ENCODE results near the gene METTL2B. TPM values are rescaled to one million over a fixed set of nuclear protein-coding genes. Genes with fewer than 3 reads are reported as not detected.
"Not testable (repeated sequence)": the region's sequence is repeated elsewhere in the genome, so short reads cannot be mapped to it uniquely, and the experiment has no call there.

METTL2B gene
- polyA plus RNA-seq, 4 donors, result 7.4 to 21.3 (median 11.2) TPM

DNA sequence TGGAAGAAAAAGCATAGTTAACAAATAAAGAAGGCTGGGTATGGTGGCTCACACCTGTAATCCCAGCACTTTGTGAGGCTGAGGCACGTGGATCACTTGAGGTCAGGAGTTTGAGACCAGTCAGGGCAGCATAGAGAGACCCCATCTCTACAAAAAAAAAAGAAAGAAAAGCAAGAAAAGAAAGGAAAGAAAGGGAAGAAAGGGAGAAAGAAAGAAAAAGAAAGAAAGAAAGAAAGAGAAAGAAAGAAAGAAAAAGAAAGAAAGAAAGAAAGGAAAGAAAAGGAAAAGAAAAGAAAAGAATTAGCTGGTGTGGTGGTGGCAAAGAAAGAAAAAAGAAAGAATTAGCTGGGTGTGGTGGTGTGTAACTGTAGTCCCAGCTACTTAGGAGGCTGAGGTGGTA, 24.0 kb upstream of the METTL2B start:
- no peak overlapping the region for H3K4me3 ChIP-seq (ENCODE audit: low read depth in 1 of 3, low read length in 3 of 3)
- DNase-seq (no peak), FAIRE-seq (no peak)
- no peak overlapping the region for H3K27ac ChIP-seq (ENCODE audit: low read depth in 1 of 3, low read length in 2 of 3)
- no peaks in the 10 kb centered on the region for H3K27me3 ChIP-seq (ENCODE audit: control insufficient read depth in 3 of 3, insufficient read depth in 3 of 3, low read length in 3 of 3)
- no peaks in the 10 kb centered on the region for H3K9me3 ChIP-seq (ENCODE audit: control insufficient read depth in 2 of 2, insufficient read depth in 1 of 2, low read depth in 1 of 2, low read length in 1 of 2)
- H3K4me1 ChIP-seq (ENCODE audit: control insufficient read depth in 3 of 3, insufficient read depth in 2 of 3, low read depth in 1 of 3, low read length in 2 of 3), result peaks cover 0 to 30% (median 5%) of the 10 kb centered on the region in 3 donors
- WGBS, 3 donors, result 67 to 77% (median 72%) methylated on average over 1 of the region's 1 CpG
- H3K36me3 ChIP-seq (ENCODE audit: control insufficient read depth in 3 of 3, insufficient read depth in 2 of 3, low read depth in 1 of 3, low read length in 3 of 3), result peaks cover 0 to 5% (median 0%) of the 10 kb centered on the region in 3 donors

DNA sequence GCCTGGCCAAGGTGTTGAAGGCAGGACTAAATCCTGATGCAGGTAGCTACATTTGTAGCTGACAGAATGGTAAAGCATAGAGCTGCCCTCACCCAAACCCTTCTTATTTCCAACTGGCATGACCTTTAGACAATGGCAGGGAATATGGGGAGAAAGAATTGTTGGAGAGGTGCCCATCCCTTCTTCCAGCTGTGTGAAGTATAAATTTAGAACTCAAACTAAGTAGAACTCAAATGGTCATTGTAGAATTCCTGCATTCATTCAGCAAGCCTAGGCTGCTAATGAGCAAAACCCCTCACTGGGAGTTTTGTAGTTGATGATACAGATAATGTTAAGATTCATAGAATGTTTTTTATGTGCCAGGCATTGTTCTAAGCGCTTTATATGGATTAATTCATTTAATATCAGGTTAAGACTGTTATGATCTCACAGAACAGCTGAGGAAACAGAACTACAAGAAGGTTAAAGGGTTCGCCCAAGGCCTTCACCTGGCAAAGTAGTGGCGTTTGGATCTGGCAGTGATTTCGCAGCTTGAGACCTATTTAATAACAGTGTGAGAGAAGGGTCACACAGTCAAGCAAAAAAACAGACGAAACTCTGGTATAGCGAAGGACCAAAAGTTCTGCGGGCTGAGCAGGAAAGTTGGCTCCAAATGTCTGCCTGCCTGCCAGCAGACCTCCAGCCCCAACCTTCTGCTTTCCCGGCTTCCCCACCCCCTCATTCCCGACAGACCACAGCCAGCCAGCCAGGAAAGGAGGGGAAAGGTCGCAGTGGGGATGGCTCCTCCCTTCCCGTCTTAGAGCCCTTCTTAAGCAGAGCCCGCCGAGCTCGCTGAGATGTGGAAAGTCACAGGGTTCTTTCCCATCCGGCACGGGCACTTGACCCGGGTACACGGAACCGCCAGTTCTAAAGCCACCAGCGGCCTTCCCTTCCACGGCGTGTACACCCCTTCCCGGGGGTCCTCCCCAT, 22.4 kb upstream of the METTL2B start:
- no peaks in the 10 kb centered on the region for H3K9me3 ChIP-seq (ENCODE audit: control insufficient read depth in 2 of 2, insufficient read depth in 1 of 2, low read depth in 1 of 2, low read length in 1 of 2)
- peaks cover 0 to 30% (median 9%) of the 10 kb centered on the region in 3 donors for H3K4me1 ChIP-seq (ENCODE audit: control insufficient read depth in 3 of 3, insufficient read depth in 2 of 3, low read depth in 1 of 3, low read length in 2 of 3)
- H3K27ac ChIP-seq (ENCODE audit: low read depth in 1 of 3, low read length in 2 of 3), result peak overlapping the region; percentile 26 to 94 (median 89)
- peak overlapping the region in 2 of 3 donors; percentile 3 to 5 for H3K4me3 ChIP-seq (ENCODE audit: low read depth in 1 of 3, low read length in 3 of 3)
- DNase-seq, result peak; percentile 67 to 91
- no peaks in the 10 kb centered on the region for H3K27me3 ChIP-seq (ENCODE audit: control insufficient read depth in 3 of 3, insufficient read depth in 3 of 3, low read length in 3 of 3)
- WGBS, 3 donors, result 9 to 33% (median 30%) methylated on average over 20 to 23 of the region's 23 CpGs
- no peak for FAIRE-seq
- H3K36me3 ChIP-seq (ENCODE audit: control insufficient read depth in 3 of 3, insufficient read depth in 2 of 3, low read depth in 1 of 3, low read length in 3 of 3), result peaks cover 0 to 8% (median 0%) of the 10 kb centered on the region in 3 donors

DNA sequence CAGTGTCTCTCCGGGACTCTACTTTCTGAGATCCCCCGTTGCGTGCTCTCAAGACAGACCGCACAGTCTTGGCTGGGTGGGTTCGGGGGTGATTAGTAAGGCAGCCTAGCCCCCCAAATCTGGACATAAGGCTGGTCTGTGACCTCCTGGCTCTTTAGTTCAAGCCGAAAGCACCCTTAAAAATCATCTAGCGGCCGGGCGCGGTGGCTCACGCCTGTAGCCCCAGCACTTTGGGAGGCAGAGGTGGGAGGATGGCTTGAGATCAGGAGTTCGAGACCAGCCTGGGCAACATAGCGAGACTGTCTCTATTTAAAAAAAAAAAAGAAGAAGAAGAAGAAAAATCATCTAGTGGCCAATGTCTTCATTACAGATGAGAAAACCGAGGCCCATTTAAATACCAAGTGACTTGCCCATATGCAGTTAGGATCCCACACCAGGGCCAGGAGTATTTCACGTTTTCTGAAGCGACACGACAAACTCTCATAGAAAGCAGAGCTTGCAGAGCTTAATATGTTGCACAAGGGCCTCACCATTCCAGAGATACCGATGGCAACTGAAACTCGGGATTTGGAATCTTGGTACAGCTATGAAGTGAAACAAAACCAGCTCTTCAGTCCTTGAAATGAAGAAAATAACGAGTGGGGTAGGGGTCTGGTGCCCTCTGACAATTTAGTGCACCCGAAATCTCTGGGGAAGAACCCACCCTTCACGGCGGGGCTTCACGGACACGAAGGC, 21.6 kb upstream of the METTL2B start:
- Histone ChIP-seq H3K36me3 (ENCODE audit: control insufficient read depth in 3 of 3, insufficient read depth in 2 of 3, low read depth in 1 of 3, low read length in 3 of 3) (peaks cover 0 to 8% (median 0%) of the 10 kb centered on the region in 3 donors), H3K4me1 (ENCODE audit: control insufficient read depth in 3 of 3, insufficient read depth in 2 of 3, low read depth in 1 of 3, low read length in 2 of 3) (peaks cover 0 to 33% (median 9%) of the 10 kb centered on the region in 3 donors), H3K9me3 (ENCODE audit: control insufficient read depth in 2 of 2, insufficient read depth in 1 of 2, low read depth in 1 of 2, low read length in 1 of 2) (no peaks in the 10 kb centered on the region), H3K4me3 (ENCODE audit: low read depth in 1 of 3, low read length in 3 of 3) (peak overlapping the region in 2 of 3 donors; percentile 65 to 90), H3K27ac (ENCODE audit: low read depth in 1 of 3, low read length in 2 of 3) (peak overlapping the region; percentile 56 to 94 (median 89)), H3K27me3 (ENCODE audit: control insufficient read depth in 3 of 3, insufficient read depth in 3 of 3, low read length in 3 of 3) (no peaks in the 10 kb centered on the region)
- DNase-seq (no peak), FAIRE-seq (no peak)
- 48 to 52% (median 49%) methylated on average over 25 of the region's 25 CpGs for WGBS, 3 donors

DNA sequence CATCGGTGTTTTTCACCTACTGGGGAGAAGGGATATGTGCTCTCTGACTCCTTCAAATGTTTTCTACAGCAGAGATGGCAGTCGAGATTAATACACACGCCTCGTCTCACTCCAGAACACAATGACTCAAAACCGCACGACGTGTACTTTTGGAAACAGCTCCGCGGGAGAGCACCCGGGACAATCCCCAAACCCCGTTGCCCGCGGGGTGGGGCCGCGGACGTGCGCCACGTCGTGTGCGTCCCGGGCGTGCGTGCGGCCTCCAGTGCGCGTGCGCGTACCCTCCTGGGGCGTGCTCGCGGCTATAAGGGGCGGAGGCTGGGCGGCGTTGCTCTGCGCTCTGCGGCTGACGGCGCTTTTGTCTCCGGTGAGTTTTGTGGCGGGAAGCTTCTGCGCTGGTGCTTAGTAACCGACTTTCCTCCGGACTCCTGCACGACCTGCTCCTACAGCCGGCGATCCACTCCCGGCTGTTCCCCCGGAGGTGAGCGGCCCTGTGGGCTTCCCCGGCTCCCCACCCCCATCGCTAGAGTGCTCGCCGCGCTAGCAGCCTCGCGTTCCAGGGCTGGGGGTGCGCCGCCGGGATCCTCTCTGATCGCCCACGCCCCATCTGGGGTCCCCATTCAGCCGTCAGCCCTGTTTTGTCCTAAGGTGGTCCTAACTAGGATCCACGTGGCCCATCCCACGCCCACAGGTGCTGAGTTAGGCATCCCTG, 20.8 kb upstream of the METTL2B start, which contains the start of gene HILPDA:
Gene HILPDA (plus strand): TSS at position 336 of the 712 bp plus-strand sequence. CDS start 1,391 bp downstream, outside the sequence.
- peaks cover 0 to 33% (median 9%) of the 10 kb centered on the region in 3 donors for H3K4me1 ChIP-seq (ENCODE audit: control insufficient read depth in 3 of 3, insufficient read depth in 2 of 3, low read depth in 1 of 3, low read length in 2 of 3)
- FAIRE-seq (no peak), DNase-seq (peak; percentile 92 to 95)
- H3K36me3 ChIP-seq (ENCODE audit: control insufficient read depth in 3 of 3, insufficient read depth in 2 of 3, low read depth in 1 of 3, low read length in 3 of 3), result peaks cover 0 to 8% (median 0%) of the 10 kb centered on the region in 3 donors
- H3K27ac ChIP-seq (ENCODE audit: low read depth in 1 of 3, low read length in 2 of 3), result peak within 1 kb of the TSS; percentile 56 to 94 (median 89)
- no peaks in the 10 kb centered on the region for H3K27me3 ChIP-seq (ENCODE audit: control insufficient read depth in 3 of 3, insufficient read depth in 3 of 3, low read length in 3 of 3)
- H3K4me3 ChIP-seq (ENCODE audit: low read depth in 1 of 3, low read length in 3 of 3), result peak within 1 kb of the TSS; percentile 52 to 90 (median 65)
- 0 to 1% (median 0%) methylated on average over 62 to 64 of the region's 64 CpGs for WGBS, 3 donors
- H3K9me3 ChIP-seq (ENCODE audit: control insufficient read depth in 2 of 2, insufficient read depth in 1 of 2, low read depth in 1 of 2, low read length in 1 of 2), result no peaks in the 10 kb centered on the region

DNA sequence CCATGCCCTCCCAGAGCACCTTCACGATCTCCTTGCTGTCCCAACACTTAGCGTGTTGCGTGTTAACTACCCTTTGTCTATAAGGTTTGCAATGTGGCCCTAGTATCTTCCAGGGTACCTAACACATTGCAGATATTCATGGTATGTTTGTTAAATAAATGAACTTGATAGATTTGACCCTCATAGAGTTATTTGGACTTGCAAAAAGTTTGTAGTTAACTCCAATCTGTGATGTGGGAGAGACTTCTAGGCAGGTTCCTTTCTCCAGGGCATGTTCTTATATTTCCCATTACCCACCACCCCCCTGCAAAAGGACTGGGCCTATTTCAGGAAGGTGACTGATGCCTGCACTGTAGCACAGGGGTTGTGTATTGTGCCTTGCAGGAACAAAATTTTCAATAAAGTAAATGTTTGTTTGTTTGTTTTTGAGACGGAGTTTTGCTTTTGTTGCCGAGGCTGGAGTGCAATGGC, 20.3 kb upstream of the METTL2B start:
- Histone ChIP-seq H3K27ac (ENCODE audit: low read depth in 1 of 3, low read length in 2 of 3) (peak overlapping the region in 2 of 3 donors; percentile 89 to 94), H3K9me3 (ENCODE audit: control insufficient read depth in 2 of 2, insufficient read depth in 1 of 2, low read depth in 1 of 2, low read length in 1 of 2) (no peaks in the 10 kb centered on the region), H3K36me3 (ENCODE audit: control insufficient read depth in 3 of 3, insufficient read depth in 2 of 3, low read depth in 1 of 3, low read length in 3 of 3) (peaks cover 0 to 8% (median 0%) of the 10 kb centered on the region in 3 donors), H3K4me1 (ENCODE audit: control insufficient read depth in 3 of 3, insufficient read depth in 2 of 3, low read depth in 1 of 3, low read length in 2 of 3) (peaks cover 0 to 33% (median 9%) of the 10 kb centered on the region in 3 donors), H3K27me3 (ENCODE audit: control insufficient read depth in 3 of 3, insufficient read depth in 3 of 3, low read length in 3 of 3) (no peaks in the 10 kb centered on the region), H3K4me3 (ENCODE audit: low read depth in 1 of 3, low read length in 3 of 3) (peak overlapping the region; percentile 52 to 90 (median 65))
- WGBS, 3 donors, result 2 to 6% (median 6%) methylated on average over 5 of the region's 5 CpGs
- FAIRE-seq (no peak), DNase-seq (no peak)

DNA sequence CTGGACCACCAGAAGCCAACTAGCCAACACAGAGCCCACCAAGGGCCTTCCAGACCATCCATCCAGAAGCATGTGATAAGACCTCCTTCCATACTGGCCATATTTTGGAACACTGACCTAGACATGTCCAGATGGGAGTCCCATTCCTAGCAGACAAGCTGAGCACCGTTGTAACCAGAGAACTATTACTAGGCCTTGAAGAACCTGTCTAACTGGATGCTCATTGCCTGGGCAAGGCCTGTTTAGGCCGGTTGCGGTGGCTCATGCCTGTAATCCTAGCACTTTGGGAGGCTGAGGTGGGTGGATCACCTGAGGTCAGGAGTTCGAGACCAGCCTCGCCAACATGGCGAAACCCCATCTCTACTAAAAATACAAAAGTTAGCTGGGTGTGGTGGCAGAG, 19.2 kb upstream of the METTL2B start:
- H3K36me3 ChIP-seq (ENCODE audit: control insufficient read depth in 3 of 3, insufficient read depth in 2 of 3, low read depth in 1 of 3, low read length in 3 of 3); FAIRE-seq; DNase-seq; H3K4me3 ChIP-seq (ENCODE audit: low read depth in 1 of 3, low read length in 3 of 3); H3K9me3 ChIP-seq (ENCODE audit: control insufficient read depth in 2 of 2, insufficient read depth in 1 of 2, low read depth in 1 of 2, low read length in 1 of 2); H3K27me3 ChIP-seq (ENCODE audit: control insufficient read depth in 3 of 3, insufficient read depth in 3 of 3, low read length in 3 of 3); H3K27ac ChIP-seq (ENCODE audit: low read depth in 1 of 3, low read length in 2 of 3): not testable (repeated sequence)
- peaks cover 0 to 33% (median 9%) of the 10 kb centered on the region in 3 donors for H3K4me1 ChIP-seq (ENCODE audit: control insufficient read depth in 3 of 3, insufficient read depth in 2 of 3, low read depth in 1 of 3, low read length in 2 of 3)
- 70 to 85% (median 77%) methylated on average over 6 of the region's 6 CpGs for WGBS, 3 donors

DNA sequence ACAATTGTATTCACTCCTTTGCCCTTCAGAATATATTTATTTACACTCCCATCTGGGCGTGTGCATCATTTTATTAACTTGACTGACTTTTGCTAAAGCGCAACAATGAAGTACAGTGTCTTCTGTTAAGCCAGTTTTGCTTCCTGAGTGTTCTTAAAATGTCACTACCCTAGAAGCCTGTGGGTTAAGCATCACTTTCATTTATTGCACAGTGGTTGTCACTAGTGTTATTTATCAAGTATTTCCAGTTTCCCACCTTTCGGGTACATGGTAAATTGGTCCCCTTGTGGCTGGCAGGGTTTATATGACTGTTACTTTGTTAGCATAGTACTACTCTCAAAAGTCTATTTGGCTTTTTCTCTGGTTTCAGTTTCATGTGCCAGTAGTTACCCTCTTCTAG, 17.6 kb upstream of the METTL2B start:
- FAIRE-seq (no peak), DNase-seq (no peak)
- no peak overlapping the region for H3K27ac ChIP-seq (ENCODE audit: low read depth in 1 of 3, low read length in 2 of 3)
- WGBS, 3 donors, result 31 to 46% (median 32%) methylated on average over 3 of the region's 3 CpGs
- H3K36me3 ChIP-seq (ENCODE audit: control insufficient read depth in 3 of 3, insufficient read depth in 2 of 3, low read depth in 1 of 3, low read length in 3 of 3), result peaks cover 0 to 8% (median 0%) of the 10 kb centered on the region in 3 donors
- H3K9me3 ChIP-seq (ENCODE audit: control insufficient read depth in 2 of 2, insufficient read depth in 1 of 2, low read depth in 1 of 2, low read length in 1 of 2), result no peaks in the 10 kb centered on the region
- no peak overlapping the region for H3K4me3 ChIP-seq (ENCODE audit: low read depth in 1 of 3, low read length in 3 of 3)
- H3K27me3 ChIP-seq (ENCODE audit: control insufficient read depth in 3 of 3, insufficient read depth in 3 of 3, low read length in 3 of 3), result no peaks in the 10 kb centered on the region
- H3K4me1 ChIP-seq (ENCODE audit: control insufficient read depth in 3 of 3, insufficient read depth in 2 of 3, low read depth in 1 of 3, low read length in 2 of 3), result peaks cover 0 to 20% (median 5%) of the 10 kb centered on the region in 3 donors
